ENCODE data around the gene PDCD1.
"Not testable (repeated sequence)": the region's sequence is repeated elsewhere in the genome, so short reads cannot be mapped to it uniquely, and the experiment has no call there.

PDCD1 gene

DNA sequence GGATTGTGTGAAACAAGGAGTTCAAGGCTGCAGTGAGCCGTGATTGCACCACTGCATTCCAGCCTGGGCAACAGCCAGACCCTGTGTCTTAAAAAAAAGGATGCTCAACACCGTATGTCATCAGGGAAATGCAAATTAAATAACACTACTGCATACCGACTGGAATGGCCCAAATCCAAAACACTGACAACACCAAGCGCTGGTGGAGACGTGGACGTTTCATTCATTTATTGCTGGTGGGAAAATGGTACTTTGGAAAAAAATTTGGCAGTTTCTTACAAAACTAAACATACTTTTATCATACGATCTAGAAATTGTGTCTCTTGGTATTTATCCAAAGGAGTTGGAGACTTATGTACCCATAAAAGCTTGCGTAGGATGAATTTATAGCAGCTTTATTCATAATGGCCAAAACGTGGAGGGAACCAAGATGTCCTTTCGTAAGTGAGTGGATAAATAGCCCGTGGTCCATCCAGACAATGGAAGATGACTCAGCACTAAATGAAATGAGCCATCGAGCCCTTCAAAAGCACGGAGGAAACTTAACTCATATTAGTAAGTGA, 25.5 kb downstream of the PDCD1 start:
- POLR2A ChIA-PET = no interaction called here
- TF ChIP-seq SP1 (IDR thresholded peaks at IDR 0.05) (no peak), LEF1 (IDR thresholded peaks at IDR 0.05; ENCODE audit: borderline replicate concordance) (no peak)
- DNase-seq (ENCODE audit: extremely low spot score) = no peak
- CTCF ChIA-PET = no interaction called here

GRCh38 chr2:241827394-241827793, 31.3 kb downstream of the PDCD1 start:
- ChIA-PET CTCF (no interaction called here), POLR2A (no interaction called here)
- no peak for TF ChIP-seq LEF1 (IDR thresholded peaks at IDR 0.05; ENCODE audit: borderline replicate concordance)
- no peak for TF ChIP-seq CTBP1 (IDR thresholded peaks at IDR 0.05; ENCODE audit: borderline replicate concordance)
- no peak for TF ChIP-seq NFRKB (IDR thresholded peaks at IDR 0.05)
- TF ChIP-seq ELF4 (IDR thresholded peaks at IDR 0.05) = no peak
- no peak for TF ChIP-seq HDGF (IDR thresholded peaks at IDR 0.05; ENCODE audit: borderline replicate concordance)
- no peak for TF ChIP-seq BHLHE40 (IDR thresholded peaks at IDR 0.05; ENCODE audit: borderline replicate concordance)
- TF ChIP-seq, protein P1, sequence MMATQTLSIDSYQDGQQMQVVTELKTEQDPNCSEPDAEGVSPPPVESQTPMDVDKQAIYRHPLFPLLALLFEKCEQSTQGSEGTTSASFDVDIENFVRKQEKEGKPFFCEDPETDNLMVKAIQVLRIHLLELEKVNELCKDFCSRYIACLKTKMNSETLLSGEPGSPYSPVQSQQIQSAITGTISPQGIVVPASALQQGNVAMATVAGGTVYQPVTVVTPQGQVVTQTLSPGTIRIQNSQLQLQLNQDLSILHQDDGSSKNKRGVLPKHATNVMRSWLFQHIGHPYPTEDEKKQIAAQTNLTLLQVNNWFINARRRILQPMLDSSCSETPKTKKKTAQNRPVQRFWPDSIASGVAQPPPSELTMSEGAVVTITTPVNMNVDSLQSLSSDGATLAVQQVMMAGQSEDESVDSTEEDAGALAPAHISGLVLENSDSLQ (IDR thresholded peaks at IDR 0.05) = no peak
- no peak for TF ChIP-seq FOXK2 (IDR thresholded peaks at IDR 0.05)
- no peak for TF ChIP-seq FOXM1 (IDR thresholded peaks at IDR 0.05; ENCODE audit: borderline replicate concordance)
- no peak for TF ChIP-seq SUZ12 (IDR thresholded peaks at IDR 0.05)
- no peak for TF ChIP-seq SP1 (IDR thresholded peaks at IDR 0.05)
- no peak for TF ChIP-seq TARDBP (IDR thresholded peaks at IDR 0.05)
- no peak for TF ChIP-seq FOXA1 (IDR thresholded peaks at IDR 0.05)
- no peak for TF ChIP-seq ZNF384 (IDR thresholded peaks at IDR 0.05)
- no peak for TF ChIP-seq L3MBTL2 (conservative IDR thresholded peaks at IDR 0.05)
- no peak for TF ChIP-seq ARNT (IDR thresholded peaks at IDR 0.05)
- DNase-seq (ENCODE audit: extremely low spot score) = no peak

- DNase-seq (ENCODE audit: extremely low spot score); CTCF ChIA-PET; POLR2A ChIA-PET: not testable (repeated sequence)
These were observed 34.9 kb downstream of the PDCD1 start for GRCh38 chr2:241823531-241824437.

DNA sequence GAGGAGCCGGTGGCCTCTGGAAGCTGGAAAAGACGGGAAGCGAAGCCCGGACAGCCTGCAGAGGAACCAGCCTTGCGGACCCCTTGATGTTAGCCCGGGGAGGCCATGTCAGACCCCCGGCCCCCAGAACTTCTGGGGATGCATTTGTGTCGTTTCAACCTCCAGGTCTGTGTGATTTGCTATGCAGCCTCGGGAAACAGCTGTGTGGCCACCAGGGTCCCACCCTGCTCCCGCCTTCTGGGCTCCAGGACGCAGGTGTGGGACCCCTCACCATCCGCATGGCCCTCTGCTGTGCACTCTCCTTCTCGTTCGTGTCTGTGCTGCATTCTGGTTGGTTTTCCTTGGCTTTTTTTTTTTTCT, 36.5 kb downstream of the PDCD1 start:
- ChIA-PET POLR2A (no interaction called here), CTCF (interaction anchor here (1.0 kb wide), 1 partner anchor 57 kb away, joined by 3 read pairs; no protein-coding TSS in a partner anchor)
- DNase-seq (ENCODE audit: extremely low spot score) = no peak
- TF ChIP-seq CTBP1 (IDR thresholded peaks at IDR 0.05; ENCODE audit: borderline replicate concordance) (no peak), FOXM1 (IDR thresholded peaks at IDR 0.05; ENCODE audit: borderline replicate concordance) (no peak), SP1 (IDR thresholded peaks at IDR 0.05) (no peak), ZNF384 (IDR thresholded peaks at IDR 0.05) (no peak), HDGF (IDR thresholded peaks at IDR 0.05; ENCODE audit: borderline replicate concordance) (no peak), FOXK2 (IDR thresholded peaks at IDR 0.05) (no peak)

GRCh38 chr2:241821460-241822263, 37.0 kb downstream of the PDCD1 start:
- no peak for DNase-seq (ENCODE audit: extremely low spot score)
- ChIA-PET POLR2A (no interaction called here), CTCF (interaction anchor here (1.0 kb wide), 1 partner anchor 57 kb away, joined by 3 read pairs; no protein-coding TSS in a partner anchor)
- TF ChIP-seq FOXK2 (IDR thresholded peaks at IDR 0.05) (no peak), BHLHE40 (IDR thresholded peaks at IDR 0.05; ENCODE audit: borderline replicate concordance) (no peak), SUZ12 (IDR thresholded peaks at IDR 0.05) (no peak), CTBP1 (IDR thresholded peaks at IDR 0.05; ENCODE audit: borderline replicate concordance) (no peak), L3MBTL2 (conservative IDR thresholded peaks at IDR 0.05) (no peak), LEF1 (IDR thresholded peaks at IDR 0.05; ENCODE audit: borderline replicate concordance) (no peak), NFRKB (IDR thresholded peaks at IDR 0.05) (no peak), ZNF384 (IDR thresholded peaks at IDR 0.05) (no peak), ARNT (IDR thresholded peaks at IDR 0.05) (no peak), FOXA1 (IDR thresholded peaks at IDR 0.05) (no peak), TARDBP (IDR thresholded peaks at IDR 0.05) (no peak), HDGF (IDR thresholded peaks at IDR 0.05; ENCODE audit: borderline replicate concordance) (no peak), ELF4 (IDR thresholded peaks at IDR 0.05) (no peak), FOXM1 (IDR thresholded peaks at IDR 0.05; ENCODE audit: borderline replicate concordance) (no peak), SP1 (IDR thresholded peaks at IDR 0.05) (no peak)
- TF ChIP-seq, protein P1 (IDR thresholded peaks at IDR 0.05) = no peak

GRCh38 chr2:241820625-241821384, 37.9 kb downstream of the PDCD1 start:
- ChIA-PET CTCF (no interaction called here), POLR2A (no interaction called here)
- no peak for DNase-seq (ENCODE audit: extremely low spot score)
- no peak for TF ChIP-seq CTBP1 (IDR thresholded peaks at IDR 0.05; ENCODE audit: borderline replicate concordance)
- TF ChIP-seq NFRKB (IDR thresholded peaks at IDR 0.05) = no peak
- no peak for TF ChIP-seq TARDBP (IDR thresholded peaks at IDR 0.05)
- no peak for TF ChIP-seq BHLHE40 (IDR thresholded peaks at IDR 0.05; ENCODE audit: borderline replicate concordance)
- TF ChIP-seq ZNF384 (IDR thresholded peaks at IDR 0.05) = no peak
- TF ChIP-seq FOXK2 (IDR thresholded peaks at IDR 0.05) = no peak
- TF ChIP-seq, protein P1 (IDR thresholded peaks at IDR 0.05) = no peak
- TF ChIP-seq SP1 (IDR thresholded peaks at IDR 0.05) = no peak
- TF ChIP-seq FOXM1 (IDR thresholded peaks at IDR 0.05; ENCODE audit: borderline replicate concordance) = no peak
- TF ChIP-seq FOXA1 (IDR thresholded peaks at IDR 0.05) = no peak

- POLR2A ChIA-PET; CTCF ChIA-PET; DNase-seq (ENCODE audit: extremely low spot score): not testable (repeated sequence)
These were observed 38.6 kb downstream of the PDCD1 start for GRCh38 chr2:241819947-241820624.

Data from HEK293T (cell line).